ENCODE measurements around the gene SAYSD1. TPM values are rescaled to one million over a fixed set of nuclear protein-coding genes. Genes with fewer than 3 reads are reported as not detected.

Gene SAYSD1
- total RNA-seq, 1 experiment from 2014 or later: 20.8 TPM

DNA sequence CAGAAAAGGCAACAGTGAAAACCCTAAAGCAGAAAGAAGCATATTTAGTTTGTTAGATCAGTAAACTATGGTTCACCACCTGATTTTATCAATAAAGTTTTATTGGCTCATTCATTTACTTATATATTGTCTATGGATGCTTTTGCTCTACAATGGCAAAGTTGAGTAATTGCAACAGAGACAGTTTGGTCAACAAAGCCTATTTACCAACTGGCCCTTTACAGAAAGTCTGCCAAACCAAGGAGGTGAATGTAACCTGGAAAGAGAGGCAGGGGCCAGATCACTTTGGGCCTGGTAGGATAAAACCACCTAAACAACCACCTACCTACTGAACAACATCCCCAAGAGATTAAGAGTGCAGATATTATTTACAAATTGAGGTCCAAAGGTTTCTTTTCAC lies 19.4 kb downstream of the SAYSD1 start:
- Mint-ChIP-seq H3K9me3 (ENCODE audit: unreplicated experiment) (no peaks in the 10 kb centered on the region), H3K4me1 (ENCODE audit: low read depth, unreplicated experiment) (no peaks in the 10 kb centered on the region), H3K27ac (ENCODE audit: unreplicated experiment) (no peak overlapping the region), H3K27me3 (ENCODE audit: insufficient read depth, unreplicated experiment) (no peaks in the 10 kb centered on the region), H3K36me3 (ENCODE audit: insufficient read depth, unreplicated experiment) (no peaks in the 10 kb centered on the region), H3K4me3 (ENCODE audit: unreplicated experiment) (no peak overlapping the region)
- Histone ChIP-seq H3K36me3 (ENCODE audit: control insufficient read depth, insufficient read depth, low read length) (no peaks in the 10 kb centered on the region), H3K4me3 (ENCODE audit: low read depth, low read length) (no peak overlapping the region), H3K27me3 (replicated peaks; ENCODE audit: control insufficient read depth, insufficient read depth, low read length) (no peaks in the 10 kb centered on the region), H3K4me1 (no peaks in the 10 kb centered on the region), H3K9me3 (no peaks in the 10 kb centered on the region)
- intact Hi-C loops (cut with micrococcal nuclease; ENCODE audit: unreplicated experiment): no loop called here
- DNase-seq: no peak
- CTCF ChIA-PET: no interaction called here
- TF ChIP-seq, protein P1, sequence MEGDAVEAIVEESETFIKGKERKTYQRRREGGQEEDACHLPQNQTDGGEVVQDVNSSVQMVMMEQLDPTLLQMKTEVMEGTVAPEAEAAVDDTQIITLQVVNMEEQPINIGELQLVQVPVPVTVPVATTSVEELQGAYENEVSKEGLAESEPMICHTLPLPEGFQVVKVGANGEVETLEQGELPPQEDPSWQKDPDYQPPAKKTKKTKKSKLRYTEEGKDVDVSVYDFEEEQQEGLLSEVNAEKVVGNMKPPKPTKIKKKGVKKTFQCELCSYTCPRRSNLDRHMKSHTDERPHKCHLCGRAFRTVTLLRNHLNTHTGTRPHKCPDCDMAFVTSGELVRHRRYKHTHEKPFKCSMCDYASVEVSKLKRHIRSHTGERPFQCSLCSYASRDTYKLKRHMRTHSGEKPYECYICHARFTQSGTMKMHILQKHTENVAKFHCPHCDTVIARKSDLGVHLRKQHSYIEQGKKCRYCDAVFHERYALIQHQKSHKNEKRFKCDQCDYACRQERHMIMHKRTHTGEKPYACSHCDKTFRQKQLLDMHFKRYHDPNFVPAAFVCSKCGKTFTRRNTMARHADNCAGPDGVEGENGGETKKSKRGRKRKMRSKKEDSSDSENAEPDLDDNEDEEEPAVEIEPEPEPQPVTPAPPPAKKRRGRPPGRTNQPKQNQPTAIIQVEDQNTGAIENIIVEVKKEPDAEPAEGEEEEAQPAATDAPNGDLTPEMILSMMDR (IDR thresholded peaks at IDR 0.05; ENCODE audit: insufficient read depth in 1 of 2, low read depth in 1 of 2, low read length in 1 of 2, severe bottlenecking in 1 of 2, unreplicated experiment in 1 of 2): no peak
- POLR2A ChIA-PET: no interaction called here
- no TSS peak for BruUV-seq (replicated peaks)

DNA sequence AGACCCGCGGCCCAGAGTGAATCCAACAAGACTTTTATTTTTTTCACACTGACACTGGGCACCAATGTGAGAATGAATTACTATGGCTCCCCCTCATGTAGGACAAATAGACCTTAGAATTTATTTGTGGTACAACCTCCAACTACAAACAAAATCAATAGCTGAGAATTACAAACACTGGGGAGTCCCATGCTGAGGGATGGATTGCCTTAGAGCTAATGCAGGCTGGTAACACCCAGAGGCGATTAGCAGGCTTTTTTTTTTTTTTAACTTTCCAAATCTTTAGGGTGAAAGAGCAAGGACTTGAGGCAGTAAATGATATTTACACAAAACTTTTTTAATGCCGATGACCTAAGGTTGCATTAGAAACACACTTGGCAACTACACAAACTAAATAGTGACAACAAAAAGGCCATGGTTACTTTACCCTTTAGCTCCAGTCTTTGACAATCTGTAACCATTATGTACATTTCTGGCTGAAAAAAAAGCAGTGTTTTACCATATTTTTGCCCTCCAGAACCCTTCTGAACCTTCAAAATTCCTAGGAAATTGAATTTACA lies 21.8 kb downstream of the SAYSD1 start:
- no peaks in the 10 kb centered on the region for H3K36me3 ChIP-seq (ENCODE audit: control insufficient read depth, insufficient read depth, low read length)
- H3K4me1 Mint-ChIP-seq (ENCODE audit: low read depth, unreplicated experiment): no peaks in the 10 kb centered on the region
- H3K27ac Mint-ChIP-seq (ENCODE audit: unreplicated experiment): no peak overlapping the region
- H3K4me3 Mint-ChIP-seq (ENCODE audit: unreplicated experiment): no peak overlapping the region
- ChIA-PET CTCF (interaction anchor here (1.2 to 3.3 kb wide), 3 partner anchors 91 to 117 kb away, joined by 3 to 33 read pairs (median 11); no protein-coding TSS in a partner anchor), POLR2A (no interaction called here)
- H3K4me3 ChIP-seq (ENCODE audit: low read depth, low read length): no peak overlapping the region
- H3K4me1 ChIP-seq: no peaks in the 10 kb centered on the region
- no peaks in the 10 kb centered on the region for H3K9me3 Mint-ChIP-seq (ENCODE audit: unreplicated experiment)
- H3K9me3 ChIP-seq: no peaks in the 10 kb centered on the region
- BruUV-seq (replicated peaks): no TSS peak
- intact Hi-C loops (cut with micrococcal nuclease; ENCODE audit: unreplicated experiment): no loop called here
- no peaks in the 10 kb centered on the region for H3K27me3 Mint-ChIP-seq (ENCODE audit: insufficient read depth, unreplicated experiment)
- H3K36me3 Mint-ChIP-seq (ENCODE audit: insufficient read depth, unreplicated experiment): no peaks in the 10 kb centered on the region
- DNase-seq: no peak
- TF ChIP-seq, protein P1 (IDR thresholded peaks at IDR 0.05; ENCODE audit: insufficient read depth in 1 of 2, low read depth in 1 of 2, low read length in 1 of 2, severe bottlenecking in 1 of 2, unreplicated experiment in 1 of 2): no peak
- no peaks in the 10 kb centered on the region for H3K27me3 ChIP-seq (replicated peaks; ENCODE audit: control insufficient read depth, insufficient read depth, low read length)

GRCh38 chr6:39092124-39092523 lies 22.9 kb downstream of the SAYSD1 start:
- intact Hi-C loops (cut with micrococcal nuclease; ENCODE audit: unreplicated experiment): loop anchor here (1.0 kb wide), 4 partner anchors 89 to 220 kb away; no protein-coding TSS in a partner anchor
- DNase-seq: peak; percentile 58 to 68
- no peaks in the 10 kb centered on the region for H3K27me3 ChIP-seq (replicated peaks; ENCODE audit: control insufficient read depth, insufficient read depth, low read length)
- no peaks in the 10 kb centered on the region for H3K27me3 Mint-ChIP-seq (ENCODE audit: insufficient read depth, unreplicated experiment)
- H3K4me3 ChIP-seq (ENCODE audit: low read depth, low read length): no peak overlapping the region
- no peaks in the 10 kb centered on the region for H3K36me3 ChIP-seq (ENCODE audit: control insufficient read depth, insufficient read depth, low read length)
- no peaks in the 10 kb centered on the region for H3K4me1 ChIP-seq
- no peaks in the 10 kb centered on the region for H3K9me3 ChIP-seq
- no peaks in the 10 kb centered on the region for H3K4me1 Mint-ChIP-seq (ENCODE audit: low read depth, unreplicated experiment)
- CTCF ChIA-PET: interaction anchor here (0.7 to 3.3 kb wide), 7 partner anchors 9 to 119 kb away, joined by 3 to 33 read pairs (median 3); no protein-coding TSS in a partner anchor
- TF ChIP-seq, protein P1 (IDR thresholded peaks at IDR 0.05; ENCODE audit: insufficient read depth in 1 of 2, low read depth in 1 of 2, low read length in 1 of 2, severe bottlenecking in 1 of 2, unreplicated experiment in 1 of 2): peak; percentile 57 to 63
- no peak overlapping the region for H3K4me3 Mint-ChIP-seq (ENCODE audit: unreplicated experiment)
- H3K36me3 Mint-ChIP-seq (ENCODE audit: insufficient read depth, unreplicated experiment): no peaks in the 10 kb centered on the region
- no TSS peak for BruUV-seq (replicated peaks)
- H3K27ac Mint-ChIP-seq (ENCODE audit: unreplicated experiment): no peak overlapping the region
- H3K9me3 Mint-ChIP-seq (ENCODE audit: unreplicated experiment): no peaks in the 10 kb centered on the region
- POLR2A ChIA-PET: no interaction called here

Measured in Caco-2 (cell line).